ENCODE measurements around the gene BMP3. TPM values are rescaled to one million over a fixed set of nuclear protein-coding genes. Genes with fewer than 3 reads are reported as not detected.

Gene BMP3
- total RNA-seq, 6 donors from 2014 or later: 3.1 to 14.9 (median 9.1) TPM

GRCh38 chr4:81085979-81086378 lies 55.5 kb downstream of the BMP3 start:
- H3K36me3 ChIP-seq: no peaks in the 10 kb centered on the region
- no peak for DNase-seq
- WGBS, 2 donors: 74 to 95% methylated on average over 3 of the region's 3 CpGs

GRCh38 chr4:81093720-81094401 lies 63.4 kb downstream of the BMP3 start:
- H3K27ac ChIP-seq: no peak overlapping the region
- ATAC-seq (ENCODE audit: low FRiP score in 2 of 2): no peak
- no peaks in the 10 kb centered on the region for H3K4me1 ChIP-seq
- H3K9me3 ChIP-seq: no peaks in the 10 kb centered on the region
- TF ChIP-seq EP300 (IDR thresholded peaks at IDR 0.05) (no peak), POLR2AphosphoS5 (IDR thresholded peaks at IDR 0.05) (no peak), CTCF (IDR thresholded peaks at IDR 0.05) (no peak), POLR2A (IDR thresholded peaks at IDR 0.05) (no peak)
- no peaks in the 10 kb centered on the region for H3K27me3 ChIP-seq
- WGBS, 2 donors: 61 to 82% methylated on average over 2 of the region's 2 CpGs
- H3K4me3 ChIP-seq: no peak overlapping the region
- no peaks in the 10 kb centered on the region for H3K36me3 ChIP-seq
- DNase-seq: no peak

More at GRCh38 chr4:81085979-81086378, 55.5 kb downstream of the BMP3 start:
- Histone ChIP-seq H3K9me3 (no peaks in the 10 kb centered on the region), H3K27me3 (no peaks in the 10 kb centered on the region), H3K4me3 (no peak overlapping the region), H3K4me1 (no peaks in the 10 kb centered on the region), H3K27ac (no peak overlapping the region)
- no peak for ATAC-seq (ENCODE audit: low FRiP score in 2 of 2)
- TF ChIP-seq POLR2AphosphoS5 (IDR thresholded peaks at IDR 0.05): no peak
- no peak for TF ChIP-seq POLR2A (IDR thresholded peaks at IDR 0.05)
- no peak for TF ChIP-seq EP300 (IDR thresholded peaks at IDR 0.05)
- no peak for TF ChIP-seq CTCF (IDR thresholded peaks at IDR 0.05)

GRCh38 chr4:81095389-81095788 lies 64.9 kb downstream of the BMP3 start:
- no peaks in the 10 kb centered on the region for H3K9me3 ChIP-seq
- DNase-seq: no peak
- 73 to 74% methylated on average over 2 of the region's 2 CpGs for WGBS, 2 donors
- TF ChIP-seq CTCF (IDR thresholded peaks at IDR 0.05): no peak
- TF ChIP-seq POLR2AphosphoS5 (IDR thresholded peaks at IDR 0.05): no peak
- TF ChIP-seq POLR2A (IDR thresholded peaks at IDR 0.05): no peak
- no peak overlapping the region for H3K4me3 ChIP-seq
- no peak overlapping the region for H3K27ac ChIP-seq
- ATAC-seq (ENCODE audit: low FRiP score in 2 of 2): no peak
- H3K4me1 ChIP-seq: no peaks in the 10 kb centered on the region
- H3K36me3 ChIP-seq: no peaks in the 10 kb centered on the region
- H3K27me3 ChIP-seq: no peaks in the 10 kb centered on the region

GRCh38 chr4:81096566-81096965 lies 66.1 kb downstream of the BMP3 start:
- no peaks in the 10 kb centered on the region for H3K27me3 ChIP-seq
- DNase-seq: no peak
- H3K9me3 ChIP-seq: no peaks in the 10 kb centered on the region
- no peak for ATAC-seq (ENCODE audit: low FRiP score in 2 of 2)
- no peaks in the 10 kb centered on the region for H3K4me1 ChIP-seq
- H3K36me3 ChIP-seq: no peaks in the 10 kb centered on the region
- H3K27ac ChIP-seq: no peak overlapping the region
- TF ChIP-seq CTCF (IDR thresholded peaks at IDR 0.05): no peak
- no peak for TF ChIP-seq POLR2A (IDR thresholded peaks at IDR 0.05)
- TF ChIP-seq EP300 (IDR thresholded peaks at IDR 0.05): no peak
- TF ChIP-seq POLR2AphosphoS5 (IDR thresholded peaks at IDR 0.05): no peak
- 76 to 94% methylated on average over 1 of the region's 1 CpG for WGBS, 2 donors
- no peak overlapping the region for H3K4me3 ChIP-seq

- no peaks in the 10 kb centered on the region for H3K9me3 ChIP-seq
- H3K27me3 ChIP-seq: no peaks in the 10 kb centered on the region
- no peaks in the 10 kb centered on the region for H3K4me1 ChIP-seq
- ATAC-seq (ENCODE audit: low FRiP score in 2 of 2) (no peak), DNase-seq (no peak)
- no peak overlapping the region for H3K27ac ChIP-seq
- TF ChIP-seq POLR2A (IDR thresholded peaks at IDR 0.05) (no peak), POLR2AphosphoS5 (IDR thresholded peaks at IDR 0.05) (no peak), EP300 (IDR thresholded peaks at IDR 0.05) (no peak), CTCF (IDR thresholded peaks at IDR 0.05) (no peak)
- H3K4me3 ChIP-seq: no peak overlapping the region
- H3K36me3 ChIP-seq: no peaks in the 10 kb centered on the region
Observed at GRCh38 chr4:81102107-81102506, 71.6 kb downstream of the BMP3 start.
